C4-2B (cell line): Measurements from ENCODE around the gene ZMYND19.

Source experiments
- CTCF ChIP-seq: fragments of 450-650 bp; conservative IDR thresholded peaks from 2 replicates; pipeline ENCODE4 v1.5.1; 2017; ENCODE audit warnings: mild to moderate bottlenecking
- ZFX ChIP-seq: fragments of 450-650 bp; IDR thresholded peaks from 2 replicates; pipeline ENCODE4 v1.6.1; 2017

GRCh38 chr9:137580954-137581322, 9.4 kb downstream of the ZMYND19 start:
- no peak for TF ChIP-seq CTCF
- no peak for TF ChIP-seq ZFX
